Erythroblast (primary cell): ENCODE data around the gene SLC38A1.

Experiments used
- GATA1 ChIP-seq: IDR thresholded peaks from 2 replicates; pipeline ENCODE4 v1.6.1; 2011; ENCODE audit warnings: low read depth, mild to moderate bottlenecking, control low read depth, low read length, moderate library complexity
- POLR2A ChIP-seq: IDR thresholded peaks from 2 replicates; pipeline ENCODE4 v1.6.1; 2011; ENCODE audit warnings: mild to moderate bottlenecking, low read length

DNA sequence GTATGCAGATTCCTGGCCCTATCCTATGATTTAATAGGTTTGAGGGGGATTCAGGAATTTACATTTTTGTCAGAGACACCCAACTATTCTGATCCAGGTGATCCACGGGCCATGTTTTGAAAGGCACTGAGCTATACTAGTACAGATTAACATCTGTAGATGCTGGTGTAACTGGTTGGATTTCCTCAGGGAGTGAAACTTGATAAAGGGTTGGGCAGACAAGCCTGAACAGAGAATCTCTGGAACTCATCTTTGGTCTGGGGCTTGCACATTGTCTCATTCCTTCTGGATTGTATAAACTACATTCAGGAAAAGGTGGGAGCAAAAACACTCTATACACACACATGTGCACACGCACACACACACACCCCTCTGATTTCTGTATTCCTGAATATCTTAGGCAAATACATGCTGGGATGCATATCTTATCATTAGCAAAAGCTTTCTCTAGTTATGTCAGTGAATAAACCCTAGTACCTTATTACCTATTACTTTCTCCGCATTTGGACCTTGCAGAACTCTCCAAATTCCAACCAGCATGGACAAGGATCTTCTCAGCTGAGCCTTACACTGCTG is 104.6 kb downstream of the SLC38A1 start:
- no peak for TF ChIP-seq POLR2A
- TF ChIP-seq GATA1, result no peak
